CD4-positive, alpha-beta T cell treated with Interleukin-21 for 1 hour (primary cell): ENCODE data around the gene ECM2.
"Not testable (repeated sequence)": the region's sequence is repeated elsewhere in the genome, so short reads cannot be mapped to it uniquely, and the experiment has no call there.

ENCODE experiments used
- DNase-seq: peaks from one replicate; pipeline ENCODE4 v3.0.0-alpha.2; 2020

Gene ECM2

DNA sequence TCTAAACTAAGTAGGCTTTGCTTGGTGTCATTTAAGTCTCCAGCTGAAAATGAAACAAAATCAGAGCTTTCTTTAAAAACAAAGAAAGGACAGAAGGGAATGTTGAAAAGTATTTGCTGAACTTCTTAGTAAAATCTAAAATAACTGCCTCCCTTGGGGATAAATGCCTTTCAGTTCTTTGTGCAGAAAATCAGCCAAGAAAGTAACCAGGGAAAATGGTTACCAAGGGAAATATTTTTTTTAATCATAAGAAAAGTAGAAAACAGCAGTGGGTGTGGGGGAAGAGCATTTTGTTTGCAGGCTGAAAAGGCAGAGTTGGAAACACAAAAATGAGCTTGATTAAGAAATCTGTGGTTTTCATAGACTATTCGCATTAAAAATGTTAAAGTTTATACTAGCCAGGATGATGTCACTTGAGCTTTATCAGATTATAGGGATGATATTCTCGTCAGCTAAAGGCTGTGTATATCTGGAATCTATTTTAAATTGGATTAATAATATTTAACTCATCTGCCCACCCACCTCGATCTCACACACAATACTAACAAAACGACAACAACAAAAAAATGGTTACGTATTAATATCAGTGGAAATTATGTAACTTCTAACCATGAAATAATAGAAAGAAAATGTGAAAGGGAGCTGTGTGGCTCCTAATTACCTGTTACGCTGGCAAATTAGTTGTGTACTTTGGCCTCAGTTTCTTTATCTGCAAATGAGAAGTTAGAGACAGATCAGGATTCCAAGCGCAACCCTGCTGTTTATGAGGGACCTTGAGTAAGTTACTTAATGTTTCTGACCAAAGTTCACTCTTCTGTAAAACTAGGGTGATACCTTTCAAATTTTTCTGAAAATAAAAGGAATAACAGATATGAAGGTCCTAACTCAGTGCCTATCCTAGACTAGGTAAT lies at the start of gene ECM2:
ECM2 (minus strand) TSS at position 51 of the 911 bp plus-strand sequence. CDS start 13,124 bp downstream, outside the sequence.
- no peak for DNase-seq

DNA sequence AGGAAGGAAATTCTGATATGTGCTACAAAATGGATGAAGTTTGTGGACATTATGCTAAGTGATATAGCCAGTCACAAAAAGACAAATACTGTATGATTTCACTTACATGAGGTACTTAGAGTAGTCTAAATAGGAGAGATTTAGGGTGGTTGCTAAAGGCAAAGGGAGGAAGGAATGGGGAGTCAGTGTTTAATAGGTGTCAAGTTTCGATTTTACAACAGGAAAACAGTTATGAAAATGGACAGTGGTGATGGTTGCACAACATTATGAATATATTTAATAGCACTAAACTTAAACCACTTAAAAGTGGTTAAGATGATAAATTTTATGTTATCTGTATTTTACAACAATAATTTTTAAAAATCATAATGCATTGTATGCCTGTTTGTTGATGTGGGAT lies 40.4 kb upstream of the ECM2 start:
- DNase-seq, result no peak

DNA sequence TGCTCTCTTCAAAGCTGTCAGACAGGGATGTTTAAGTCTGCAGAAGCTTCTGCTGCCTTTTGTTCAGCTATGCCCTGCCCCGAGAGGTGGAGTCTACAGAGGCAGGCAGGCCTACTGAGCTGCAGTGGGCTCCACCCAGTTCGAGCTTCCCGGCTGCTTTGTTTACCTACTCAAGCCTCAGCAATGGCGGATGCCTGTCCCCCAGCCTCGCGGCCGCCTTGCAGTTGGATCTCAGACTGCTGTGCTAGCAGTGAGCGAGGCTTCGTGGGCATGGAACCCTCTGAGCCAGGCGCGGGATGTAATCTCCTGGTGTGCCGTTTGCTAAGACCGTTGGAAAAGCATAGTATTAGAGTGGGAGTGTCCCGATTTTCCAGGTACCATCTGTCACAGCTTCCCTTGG lies 37.8 kb upstream of the ECM2 start:
- not testable (repeated sequence) for DNase-seq

DNA sequence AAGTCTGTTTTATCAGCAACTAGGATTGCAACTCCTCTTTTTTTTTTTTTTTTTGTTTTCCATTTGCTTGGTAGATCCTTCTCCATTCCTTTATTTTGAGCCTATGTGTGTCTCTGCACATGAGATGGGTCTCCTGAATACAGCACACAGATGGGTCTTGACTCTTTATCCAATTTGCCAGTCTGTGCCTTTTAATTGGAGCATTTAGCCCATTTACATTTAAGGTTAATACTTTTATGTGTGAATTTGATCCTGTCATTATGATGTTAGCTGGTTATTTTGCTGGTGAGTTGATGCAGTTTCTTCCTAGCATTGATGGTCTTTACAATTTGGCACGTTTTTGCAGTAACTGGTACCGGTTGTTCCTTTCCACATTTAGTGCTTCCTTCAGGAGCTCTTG lies 36.1 kb upstream of the ECM2 start:
- DNase-seq, result not testable (repeated sequence)

DNA sequence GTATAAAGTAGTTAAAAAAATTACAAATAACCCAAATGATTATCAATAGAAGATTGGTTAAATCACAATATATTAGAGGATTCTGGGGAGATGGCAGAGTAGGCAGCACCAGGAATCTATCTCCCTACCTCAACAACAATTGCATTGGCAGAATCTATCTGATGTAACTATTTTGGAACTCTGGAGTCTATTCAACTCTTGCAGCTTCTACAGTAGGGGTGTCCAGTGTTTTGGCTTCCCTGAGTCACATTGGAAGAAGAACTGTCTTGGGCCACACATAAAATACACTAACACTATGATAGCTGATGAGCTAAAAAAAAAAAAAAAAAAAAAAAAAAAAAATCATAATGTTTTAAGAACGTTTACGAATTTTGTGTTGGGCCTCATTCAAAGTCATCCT lies 29.2 kb upstream of the ECM2 start:
- no peak for DNase-seq

DNA sequence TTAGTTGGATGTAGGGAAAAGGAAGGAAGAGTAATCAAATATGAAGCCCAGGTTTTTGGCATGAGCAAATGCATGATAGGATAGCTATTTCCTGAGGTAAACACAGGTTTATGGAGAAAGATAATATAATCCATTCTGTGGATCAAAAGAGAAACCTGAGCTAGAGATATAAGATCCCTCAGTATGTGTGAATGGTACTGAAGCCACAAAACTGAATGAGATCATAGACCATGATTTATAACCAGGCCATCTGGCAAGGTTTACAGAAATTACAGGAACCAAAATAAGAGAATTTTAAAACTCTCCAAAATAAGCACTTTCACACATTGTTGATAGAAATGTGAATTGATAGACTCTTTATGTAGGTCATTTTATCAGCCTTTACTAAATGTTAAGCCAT lies 28.7 kb upstream of the ECM2 start:
- DNase-seq, result no peak

DNA sequence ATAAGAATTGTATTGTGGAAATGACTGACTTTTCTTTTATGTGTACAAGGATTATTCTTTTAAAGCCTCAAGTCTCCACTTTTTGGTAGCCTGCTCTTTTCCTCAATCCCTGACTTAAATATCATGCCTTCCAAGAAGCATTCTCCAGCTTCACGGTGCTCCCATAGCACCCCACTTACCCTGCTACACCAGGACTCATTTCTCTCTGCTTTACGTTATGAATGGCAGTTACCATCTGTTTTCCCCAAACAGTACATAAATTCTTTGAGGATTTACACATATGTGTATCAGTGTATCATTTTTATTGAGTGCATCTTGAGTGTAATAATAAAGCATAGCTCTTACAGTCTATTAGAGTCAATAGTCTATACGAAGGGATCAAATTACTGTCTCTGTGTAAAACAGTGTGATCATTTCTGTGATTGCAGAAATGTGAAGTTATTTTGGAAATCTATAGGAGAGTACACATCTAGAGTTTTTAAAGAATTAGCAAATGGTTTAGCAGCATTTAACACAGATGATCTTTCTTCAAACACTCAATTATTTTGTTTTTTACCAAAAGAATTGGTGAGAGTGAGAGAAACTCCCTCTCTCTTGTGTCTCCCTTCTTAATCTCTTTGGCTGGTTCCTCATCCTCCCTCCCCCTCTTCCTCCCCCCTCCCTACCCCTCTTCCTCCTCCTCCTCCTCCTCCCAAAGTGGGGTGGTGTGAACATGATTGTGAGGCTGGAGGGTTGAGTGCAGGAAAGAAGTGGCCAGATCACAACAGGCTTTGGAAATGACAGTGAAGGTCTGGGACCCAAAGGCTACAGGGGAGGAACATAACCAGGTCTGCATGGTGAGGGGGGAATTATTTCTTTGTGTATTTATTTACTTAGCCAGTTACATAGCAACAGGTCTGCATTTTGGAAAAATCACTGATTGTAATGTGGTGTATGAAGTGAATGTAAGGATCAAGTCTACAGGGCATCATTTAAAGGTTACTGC lies 27.6 kb upstream of the ECM2 start:
- no peak for DNase-seq

DNA sequence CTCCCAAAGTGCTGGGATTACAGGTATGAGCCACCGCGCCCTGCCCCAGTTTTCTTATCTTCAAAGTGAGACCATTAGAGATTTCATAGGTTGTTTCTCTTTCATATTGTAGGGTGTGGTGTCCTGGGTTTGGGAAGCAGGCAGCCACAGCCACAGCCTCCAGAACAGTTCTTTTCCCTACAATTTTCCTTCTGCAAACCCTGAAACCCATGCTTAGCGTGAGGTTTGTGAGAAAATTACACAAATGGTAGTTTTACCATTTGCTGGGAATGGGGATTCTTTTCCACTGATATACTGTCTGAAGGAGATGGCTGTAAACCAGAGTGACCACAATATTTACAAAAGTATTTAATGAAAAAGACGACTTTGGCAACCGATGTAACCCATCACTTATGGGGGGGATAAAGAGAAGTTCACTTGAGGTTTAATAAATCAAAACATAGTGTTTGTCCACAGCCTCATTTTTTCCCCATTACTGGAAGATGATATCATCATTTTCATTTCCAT lies 26.7 kb upstream of the ECM2 start:
- no peak for DNase-seq

DNA sequence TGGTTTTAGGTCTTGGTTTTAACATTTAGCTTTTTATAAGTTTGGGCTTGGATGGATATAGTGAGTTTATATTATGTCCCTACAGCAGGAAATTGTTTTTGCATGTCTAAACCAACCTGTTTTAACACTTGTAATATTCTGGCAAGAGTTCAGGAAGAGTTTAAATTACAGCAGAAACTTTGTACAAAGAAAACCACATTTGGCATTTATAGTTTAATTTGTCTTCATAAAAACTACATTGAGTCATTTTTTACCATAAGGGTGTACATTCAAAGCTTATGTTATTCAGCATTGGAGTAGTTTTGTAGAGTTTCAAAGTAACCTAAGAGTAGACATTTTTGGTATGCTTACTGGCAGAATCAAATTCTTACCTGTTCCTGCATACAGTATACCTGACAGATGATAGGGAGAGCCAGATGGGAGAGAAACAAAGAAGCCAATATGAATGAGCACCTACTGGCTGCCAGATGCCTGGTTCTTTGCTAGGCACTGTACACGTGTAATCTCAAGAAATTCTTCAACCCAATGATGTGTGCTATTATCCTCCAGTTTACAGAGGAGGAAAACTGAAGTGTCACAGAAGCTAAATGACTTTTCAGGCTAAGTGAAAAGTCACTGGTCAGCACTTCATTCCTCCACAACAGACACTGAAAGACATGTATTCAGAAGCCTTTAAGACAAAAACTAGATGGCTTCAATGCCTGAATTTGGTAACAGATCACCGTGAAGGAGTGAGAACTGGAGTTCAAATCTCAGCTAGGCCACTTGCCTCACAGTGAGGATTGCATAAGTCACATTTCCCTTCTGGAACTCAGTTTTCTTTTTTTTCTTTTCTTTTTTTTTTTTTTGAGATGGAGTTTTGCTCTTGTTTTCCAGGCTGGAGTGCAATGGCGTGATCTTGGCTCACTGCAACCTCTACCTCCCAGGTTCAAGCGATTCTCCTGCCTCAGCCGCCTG lies 25.9 kb upstream of the ECM2 start:
- no peak for DNase-seq

DNA sequence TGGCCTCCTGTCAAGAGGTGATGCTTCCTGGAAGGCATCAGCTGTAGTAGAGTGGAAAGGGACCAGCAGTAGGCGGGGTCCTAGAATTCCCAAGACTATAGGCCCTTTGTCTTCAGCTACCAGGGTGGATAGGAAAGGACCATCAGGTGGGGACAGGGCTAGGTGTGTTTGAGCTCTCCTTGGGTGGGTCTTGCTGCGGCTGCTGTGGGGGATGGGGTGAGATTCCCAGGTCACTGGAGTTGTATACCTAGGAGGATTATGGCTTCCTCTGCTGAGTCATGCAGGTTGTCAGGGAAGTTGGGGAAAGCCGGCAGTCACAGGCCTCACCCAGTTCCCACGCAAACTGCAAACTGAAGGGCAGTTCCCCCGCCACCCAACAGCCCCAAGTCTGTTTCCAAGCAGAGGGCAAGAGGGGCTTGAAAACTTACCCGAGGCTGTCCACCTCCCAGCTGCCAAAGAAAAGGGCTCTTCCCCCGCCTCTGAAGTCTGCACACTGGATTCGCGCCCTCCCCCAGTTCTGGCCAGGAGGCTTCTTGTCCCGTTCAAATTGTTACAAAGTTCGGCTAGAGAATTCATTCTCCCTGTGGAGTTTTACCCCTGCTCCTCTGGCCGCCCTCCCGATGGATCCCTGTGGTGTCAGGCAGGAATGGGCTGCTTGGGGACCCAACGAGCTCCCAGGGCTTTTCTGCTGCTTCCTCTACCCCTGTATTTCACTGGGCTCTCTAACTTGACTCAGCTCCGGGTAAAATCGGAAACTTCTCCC lies 23.0 kb upstream of the ECM2 start:
- no peak for DNase-seq

DNA sequence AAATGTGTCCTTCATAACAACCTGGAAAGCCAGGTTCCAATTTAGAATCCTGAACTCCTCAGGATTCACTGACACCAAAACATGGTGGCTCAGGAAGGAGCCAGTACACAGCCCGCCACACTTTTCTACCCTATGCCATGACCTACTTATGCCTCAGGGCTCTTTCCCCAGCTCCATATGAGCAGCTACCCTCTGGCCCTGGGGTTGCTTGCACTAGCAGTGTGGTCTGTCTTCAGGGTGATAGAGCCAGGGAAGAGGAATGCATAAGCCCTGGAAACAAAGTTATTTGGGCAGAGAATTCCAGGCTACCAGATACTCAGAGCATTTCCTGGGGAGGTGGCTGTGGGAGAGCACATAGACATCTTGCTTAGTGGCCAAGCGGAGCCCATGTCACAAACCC lies 15.0 kb upstream of the ECM2 start:
- no peak for DNase-seq

DNA sequence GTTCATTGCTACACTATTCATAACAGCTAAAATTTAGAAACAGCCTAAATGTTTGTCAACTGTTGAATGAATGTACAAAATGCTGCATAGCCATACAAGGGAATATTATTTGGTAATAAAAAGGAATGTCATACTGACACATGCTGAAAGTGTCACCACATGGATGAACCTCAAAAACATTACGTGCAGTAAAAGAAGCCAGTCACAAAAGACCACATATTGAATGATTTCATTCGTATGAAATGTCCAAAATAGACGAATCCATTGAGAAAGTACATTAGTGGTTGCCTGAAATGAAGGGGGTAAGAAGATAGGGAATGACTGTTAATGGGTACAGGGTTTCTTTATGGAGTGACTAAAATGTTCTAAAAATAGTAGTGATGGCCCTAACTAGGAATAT lies 11.6 kb upstream of the ECM2 start:
- no peak for DNase-seq

DNA sequence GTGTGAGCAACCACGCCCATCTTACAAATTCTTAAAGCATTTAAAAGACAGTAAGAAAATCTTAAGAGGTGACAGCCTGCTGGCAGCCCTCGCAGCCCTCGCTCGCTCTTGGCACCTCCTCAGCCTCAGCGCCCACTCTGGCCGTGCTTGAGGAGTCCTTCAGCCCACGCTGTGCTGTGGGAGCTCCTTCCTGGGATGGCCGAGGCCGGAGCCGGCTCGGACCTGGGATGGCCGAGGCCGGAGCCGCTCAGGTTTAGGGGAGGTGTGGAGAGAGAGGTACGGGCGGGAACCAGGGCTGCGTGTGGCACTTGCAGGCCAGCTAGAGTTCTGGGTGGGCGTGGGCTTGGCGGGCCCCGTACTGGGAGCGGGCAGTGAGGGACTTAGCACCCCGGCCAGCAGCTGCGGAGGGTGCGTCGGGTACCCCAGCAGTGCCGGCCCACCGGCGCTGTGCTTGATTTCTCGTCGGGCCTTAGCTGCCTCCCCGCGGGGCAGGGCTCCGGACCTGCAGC lies 9.3 kb upstream of the ECM2 start:
- DNase-seq, result no peak

DNA sequence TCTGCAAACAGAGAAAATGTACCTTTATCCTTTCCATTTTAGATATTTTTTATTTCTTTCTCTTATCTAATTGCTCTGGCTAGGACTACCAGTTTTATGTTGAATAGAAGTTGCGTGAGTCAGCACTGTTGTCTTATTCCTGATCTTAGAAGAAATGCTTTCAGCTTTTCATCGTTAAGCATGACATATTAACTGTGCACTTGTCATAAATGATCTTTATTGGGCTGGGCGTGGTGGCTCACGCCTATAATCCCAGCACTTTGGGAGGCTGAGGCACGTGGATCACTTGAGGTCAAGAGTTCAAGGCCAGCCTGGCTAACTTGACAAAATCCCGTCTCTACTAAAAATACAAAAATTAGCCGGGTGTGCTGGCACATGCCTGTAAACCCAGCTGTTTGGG lies 8.2 kb upstream of the ECM2 start:
- DNase-seq, result no peak

DNA sequence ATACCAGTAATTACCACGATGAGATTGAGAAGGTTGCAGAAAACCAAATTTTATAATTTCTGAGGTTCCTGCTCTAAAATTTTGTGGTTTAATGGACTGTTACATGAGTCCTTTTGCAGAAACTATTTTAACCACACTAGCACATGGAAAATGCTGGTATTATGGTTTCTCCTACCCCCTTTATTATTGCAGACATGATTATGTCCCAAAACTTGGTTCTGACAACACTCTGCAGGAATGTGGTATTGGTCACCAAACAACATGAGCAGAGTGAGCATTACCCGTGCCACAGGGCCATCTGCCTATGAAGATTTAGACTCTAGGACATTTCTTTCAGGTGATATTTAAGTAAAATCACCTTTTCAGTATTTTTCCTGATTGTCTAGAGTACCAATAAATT lies 2.8 kb upstream of the ECM2 start:
- no peak for DNase-seq

DNA sequence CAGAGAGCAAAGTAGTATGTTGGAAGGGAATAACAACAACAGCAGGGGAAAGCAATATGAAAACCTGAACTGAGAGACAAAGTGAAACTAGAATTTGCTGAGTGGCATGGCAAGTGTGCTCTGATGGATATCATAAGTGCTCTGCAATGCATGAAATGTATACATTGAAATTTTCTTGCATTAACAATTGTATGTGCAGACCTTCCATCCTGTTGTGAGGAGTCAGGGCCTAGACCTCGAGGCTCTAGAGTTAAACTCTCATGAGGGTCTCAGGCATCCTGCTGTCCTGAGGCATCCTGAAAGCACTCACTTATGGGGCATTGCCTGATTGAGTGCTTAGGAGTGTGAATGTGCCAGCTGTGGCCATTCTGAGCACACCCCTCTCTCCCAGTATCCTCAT lies 1.1 kb downstream of the ECM2 start:
- no peak for DNase-seq

DNA sequence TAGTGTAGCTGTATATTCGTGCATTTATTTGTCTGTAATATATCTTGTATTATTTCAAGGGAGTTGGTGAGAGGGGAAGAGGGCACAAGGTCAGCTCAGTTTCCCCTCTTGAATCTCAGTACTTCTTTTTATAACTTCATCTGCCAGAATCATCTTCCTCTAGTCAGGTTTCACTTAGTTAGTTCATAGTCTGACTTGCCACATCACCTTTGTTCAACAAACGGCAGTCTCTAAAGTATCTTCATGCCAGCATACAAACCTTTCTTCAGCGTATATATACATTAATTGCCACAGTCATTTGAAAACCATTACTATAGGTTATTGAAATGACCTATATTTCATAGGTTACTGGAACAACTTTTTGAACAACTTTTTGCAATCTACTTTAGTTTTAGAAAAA lies 1.6 kb downstream of the ECM2 start:
- DNase-seq, result no peak

DNA sequence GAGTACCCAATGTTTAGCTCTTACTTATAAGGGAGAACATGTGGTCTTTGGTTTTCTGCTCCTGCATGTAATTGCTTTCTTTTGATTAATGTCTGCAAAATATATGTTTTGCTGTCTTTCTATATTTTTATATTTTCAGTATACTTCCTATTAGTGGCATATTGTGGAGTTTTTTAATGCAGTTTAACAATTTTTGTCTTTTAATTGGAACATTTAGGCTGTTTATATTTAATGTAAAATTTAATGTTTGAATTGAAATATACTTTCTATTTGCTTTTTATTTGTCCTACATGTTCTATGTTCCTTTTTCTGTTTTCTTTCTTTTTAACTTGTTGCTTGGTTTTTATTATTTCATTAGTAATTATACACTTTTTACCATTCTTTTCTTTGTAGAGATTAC lies 4.9 kb downstream of the ECM2 start:
- DNase-seq, result no peak

DNA sequence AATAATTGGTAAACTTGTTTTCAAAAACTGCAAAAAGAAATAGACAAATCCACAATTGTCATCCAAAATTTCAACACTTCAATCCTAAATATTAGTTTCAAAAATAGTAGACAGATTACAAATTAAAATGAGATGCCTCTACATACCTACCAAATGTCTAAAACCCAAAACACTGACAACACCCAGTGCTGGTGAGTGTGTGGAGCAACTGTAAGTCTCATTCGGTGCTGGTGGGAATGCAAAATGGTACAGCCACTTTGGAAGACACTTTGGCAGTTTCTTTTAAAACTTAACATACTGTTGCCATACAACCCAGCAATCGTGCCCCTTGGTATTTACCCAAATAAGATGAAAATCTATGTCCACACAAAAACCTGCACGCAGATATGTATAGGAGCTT lies 6.7 kb downstream of the ECM2 start:
- no peak for DNase-seq

DNA sequence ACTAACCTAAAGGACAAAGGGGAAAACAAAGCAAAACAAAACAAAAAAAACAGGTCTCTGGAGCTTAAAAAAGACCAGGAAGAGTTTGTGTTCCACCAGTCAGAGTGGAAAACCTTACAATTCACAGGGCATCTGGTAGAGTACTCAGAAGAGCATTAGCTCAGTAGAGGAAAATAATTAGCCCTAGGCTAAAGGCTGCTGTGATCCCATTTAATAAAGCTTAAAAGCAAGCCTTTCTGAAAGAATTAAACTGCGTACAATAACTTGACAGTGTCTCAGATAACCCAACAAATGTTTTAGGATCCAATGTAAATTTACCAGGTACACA lies 7.3 kb downstream of the ECM2 start:
- DNase-seq, result no peak

DNA sequence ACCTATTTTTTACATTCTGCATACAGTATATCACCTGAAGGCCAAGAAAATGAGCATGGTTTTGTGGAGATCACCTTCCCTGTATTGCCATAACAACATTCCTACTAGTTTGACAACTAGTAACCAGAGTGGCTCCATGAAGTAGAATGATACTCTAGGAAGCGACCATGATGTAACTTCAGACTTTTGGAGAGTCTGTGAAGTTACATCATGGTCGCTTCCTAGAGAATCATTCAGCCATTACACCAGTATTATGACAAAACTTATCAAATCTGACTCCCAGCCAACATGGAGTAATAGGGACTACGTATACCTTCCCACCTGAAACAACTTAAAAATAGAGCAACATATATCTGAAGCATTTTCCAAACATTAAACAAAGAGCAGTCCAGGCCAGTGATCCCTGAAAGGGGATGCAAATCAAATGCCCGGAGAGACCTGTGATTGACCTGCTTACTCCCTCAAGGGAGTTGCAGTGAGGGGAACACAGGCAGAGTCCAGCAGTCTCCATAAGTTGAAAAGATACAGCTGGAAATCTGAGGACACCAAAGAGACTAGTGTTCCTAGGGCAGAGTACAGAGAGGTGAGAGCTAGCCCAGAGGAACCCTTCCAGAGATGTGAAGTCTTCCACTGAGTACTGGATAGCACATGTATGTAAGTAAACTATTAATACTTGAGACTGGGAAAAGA lies 7.8 kb downstream of the ECM2 start:
- no peak for DNase-seq
